K562 (cell line): ENCODE data around the gene TAL1. TPM values are rescaled to one million over a fixed set of nuclear protein-coding genes. Genes with fewer than 3 reads are reported as not detected.

Source experiments
- CBX5 ChIP-seq: IDR thresholded peaks from 2 replicates; pipeline ENCODE4 v1.6.1; 2014; ENCODE audit warnings: low read depth, borderline replicate concordance
- CREM ChIP-seq: IDR thresholded peaks from 2 replicates; pipeline ENCODE4 v1.6.1; 2014; ENCODE audit warnings: antibody characterized with exemption, low read depth
- E2F8 ChIP-seq: fragments of 450-650 bp; IDR thresholded peaks from 2 replicates; pipeline ENCODE4 v1.7.1; 2018; ENCODE audit warnings: mild to moderate bottlenecking, low read depth; ENCODE audit not compliant: partially characterized antibody
- ETV1 ChIP-seq: fragments of 450-650 bp; conservative IDR thresholded peaks from 2 replicates; pipeline ENCODE4 v1.6.1; 2016; ENCODE audit warnings: missing genetic modification characterization, control low read depth, low read depth, missing compliant biosample characterization
- MTA2 ChIP-seq: fragments of 450-650 bp; IDR thresholded peaks from 2 replicates; pipeline ENCODE4 v1.6.1; 2016; ENCODE audit warnings: low read depth
- NEUROD1 ChIP-seq: fragments of 150-350 bp; IDR thresholded peaks from 2 replicates; pipeline ENCODE4 v1.6.1; 2014; ENCODE audit warnings: borderline replicate concordance, low read length, low read depth; ENCODE audit not compliant: partially characterized antibody
- PBX2 ChIP-seq, 2 experiments: IDR thresholded peaks in 1 of 2; conservative IDR thresholded peaks in 1 of 2; 2 replicates each; pipeline ENCODE4 v1.6.1; 2016; ENCODE audit warnings: low read depth in 2 of 2, mild to moderate bottlenecking in 1 of 2, missing compliant biosample characterization in 1 of 2, missing genetic modification characterization in 1 of 2, moderate library complexity in 1 of 2
- RCOR1 ChIP-seq, 2 experiments: IDR thresholded peaks; 2 replicates each; pipeline ENCODE4 v1.6.1; 2012; ENCODE audit warnings: low read depth in 2 of 2, low read length in 2 of 2, borderline replicate concordance in 1 of 2, improper control_type of control experiment in 1 of 2
- SRSF1 ChIP-seq: fragments of 200-400 bp; formaldehyde crosslinking; IDR thresholded peaks from 2 replicates; pipeline ENCODE4 v1.6.1; 2017; ENCODE audit warnings: mild to moderate bottlenecking, low read depth, low read length, moderate library complexity
- ZNF589 ChIP-seq: fragments of 200-800 bp; sonication (Bioruptor generic); IDR thresholded peaks from 2 replicates; pipeline ENCODE4 v1.6.1; 2016; ENCODE audit warnings: low read depth, missing genetic modification characterization, missing compliant biosample characterization
- ZNF592 ChIP-seq: fragments of 450-650 bp; IDR thresholded peaks from 2 replicates; pipeline ENCODE4 v1.6.1; 2017; ENCODE audit warnings: antibody characterized with exemption, mild to moderate bottlenecking
- ZNF639 ChIP-seq, 2 experiments: fragments of 200-800 bp in 1 of 2; sonication (Bioruptor generic) in 1 of 2; sonication (generic) in 1 of 2; formaldehyde crosslinking in 1 of 2; IDR thresholded peaks in 1 of 2; conservative IDR thresholded peaks in 1 of 2; 2 replicates each; pipeline versions ENCODE4 v1.5.0 to v1.6.1; 2016 to 2020; ENCODE audit warnings: missing compliant biosample characterization in 1 of 2, missing genetic modification characterization in 1 of 2, missing genetic modification reagents in 1 of 2
- polyA plus RNA-seq, 8 experiments: library from polyadenylated mRNA; depleted of rRNA in 4 of 8; stranded (reverse) in 5 of 8; unstranded in 3 of 8; fragments of >200 nt; fragmentation: Nextera tagmentation in 2 of 8; fragmentation: Illumina TruSeq in 1 of 8; extraction: Ambion mirVana in 2 of 8; extraction: Trizol in 1 of 8; gene quantifications; 2 replicates each; pipeline versions ENCODE4 v1.2.1 to v1.2.3, GENCODE V29; 2011 to 2014; ENCODE audit warnings: inconsistent platforms in 1 of 8, missing spikeins in 1 of 8
- total RNA-seq, 7 experiments: library from RNA; depleted of rRNA in 6 of 7; stranded (reverse); fragments of >200 nt in 6 of 7; fragmentation: Illumina TruSeq in 2 of 7; extraction: Trizol in 2 of 7; gene quantifications; 2 replicates each; pipeline versions ENCODE4 v1.2.1 to v1.2.3, GENCODE V29; 2011 to 2021; ENCODE audit warnings: low replicate concordance in 1 of 7

Gene TAL1
- total and polyA plus RNA-seq, 9 of the 15 experiments (the other 6 are each of a cell fraction or from before 2014, with no cell fraction given): 18.5 to 106 (median 59.7) TPM

GRCh38 chr1:47213230-47213963 lies 18.6 kb downstream of the TAL1 start (continued):
- TF ChIP-seq RCOR1 (IDR thresholded peaks at IDR 0.05; ENCODE audit: borderline replicate concordance in 1 of 2, low read depth in 2 of 2, low read length in 2 of 2): peak in 1 of 2 experiments; percentile 75; a peak in 2 of 4 replicates
- TF ChIP-seq MTA2: peak; percentile 43; the same call in 1 of the 2 replicates
- TF ChIP-seq SRSF1: no peak
- TF ChIP-seq PBX2 (CRISPR knock-in tag; IDR thresholded peaks at IDR 0.05; ENCODE audit: low read depth): no peak
- no peak for TF ChIP-seq PBX2 (tag; conservative IDR thresholded peaks at IDR 0.05; ENCODE audit: low read depth)
- peak; percentile 82 for TF ChIP-seq ZNF592
- no peak for TF ChIP-seq CBX5
- TF ChIP-seq ZNF589: 0 out of 2 replicates have a peak, but pooled peaks have one; percentile 41
- TF ChIP-seq NEUROD1: peak; percentile 23
- TF ChIP-seq E2F8: no peak
- peak in 1 of 2 experiments; percentile 38; a peak in 1 of 4 replicates for TF ChIP-seq ZNF639 (CRISPR knock-in tag; conservative IDR thresholded peaks at IDR 0.05 in 1 of 2, IDR thresholded peaks at IDR 0.05 in 1 of 2)
- TF ChIP-seq ETV1 (tag): no peak
- TF ChIP-seq CREM: no peak
